Panc1 (cell line): Measurements from ENCODE around the gene KRTAP12-2. TPM values are rescaled to one million over a fixed set of nuclear protein-coding genes. Genes with fewer than 3 reads are reported as not detected.

ENCODE experiments used
- ATAC-seq: fragments of 200-7000 bp; cut with Tn5 transposase; 2 replicates; pipeline ENCODE4 v1.9.1; 2020; ENCODE audit warnings: mild to moderate bottlenecking, moderate library complexity
- BruUV-seq: library from RNA; stranded (reverse); fragments of 400-500 nt; replicated peaks from 2 replicates; lab custom pipeline; 2021; lab: Mats Ljungman, UMichigan
- CTCF ChIA-PET: fragments of 300-600 bp; sonication (Branson Sonifier 250); formaldehyde crosslinking; loops from one replicate; lab custom pipeline; 2022; ENCODE audit warnings: antibody characterized with exemption; lab: Charles Lee
- POLR2A ChIA-PET: fragments of 300-600 bp; sonication (Branson Sonifier 250); formaldehyde crosslinking; loops from one replicate; lab custom pipeline; 2022; ENCODE audit warnings: antibody characterized with exemption; lab: Charles Lee
- DNase-seq: peaks from one replicate; pipeline ENCODE4 v3.0.0-alpha.2; 2010; ENCODE audit warnings: low read depth, low spot score
- H3K27ac ChIP-seq: 2 replicates; pipeline ENCODE4 v1.5.1; 2011; ENCODE audit warnings: mild to moderate bottlenecking, low read length, inconsistent platforms
- H3K27me3 ChIP-seq: fragments of 200-500 bp; sonication (Bioruptor generic); 2 replicates; pipeline ENCODE4 v1.6.0; 2014; ENCODE audit warnings: low read length, inconsistent platforms; ENCODE audit not compliant: control insufficient read depth, insufficient read depth
- H3K36me3 ChIP-seq: fragments of 200-500 bp; sonication (Bioruptor generic); 2 replicates; pipeline ENCODE4 v1.5.1; 2014; ENCODE audit warnings: inconsistent platforms, mild to moderate bottlenecking, low read length, moderate library complexity; ENCODE audit not compliant: control insufficient read depth, insufficient read depth
- H3K4me1 ChIP-seq: 2 replicates; pipeline ENCODE4 v1.5.1; 2011; ENCODE audit warnings: inconsistent platforms, mild to moderate bottlenecking, low read length, moderate library complexity; ENCODE audit not compliant: control insufficient read depth, insufficient read depth
- H3K4me3 ChIP-seq, 2 experiments: 2 replicates each; pipeline ENCODE4 v1.5.1; 2011 to 2012; ENCODE audit warnings: low read depth in 2 of 2, low read length in 2 of 2, mild to moderate bottlenecking in 2 of 2, inconsistent platforms in 1 of 2, moderate library complexity in 1 of 2
- H3K9me3 ChIP-seq: fragments of 200-500 bp; sonication (Bioruptor generic); 2 replicates; pipeline ENCODE4 v1.5.1; 2014; ENCODE audit warnings: low read depth, mild to moderate bottlenecking, inconsistent platforms, low read length, moderate library complexity; ENCODE audit not compliant: control insufficient read depth, insufficient read depth
- CTCF ChIP-seq: fragments of 450-650 bp; IDR thresholded peaks from 2 replicates; pipeline ENCODE4 v1.5.1; 2017; ENCODE audit warnings: mild to moderate bottlenecking
- POLR2AphosphoS5 ChIP-seq: IDR thresholded peaks from 2 replicates; pipeline ENCODE4 v1.6.1; 2012; ENCODE audit warnings: mild to moderate bottlenecking, low read depth, low read length, moderate library complexity
- REST ChIP-seq, 2 experiments: IDR thresholded peaks; 2 replicates each; pipeline ENCODE4 v1.6.1; 2011 to 2012; ENCODE audit warnings: low read depth in 2 of 2, control low read depth in 1 of 2, low read length in 1 of 2, mild to moderate bottlenecking in 1 of 2, moderate library complexity in 1 of 2; ENCODE audit not compliant: insufficient read depth in 1 of 2
- SIN3A ChIP-seq: IDR thresholded peaks from 2 replicates; pipeline ENCODE4 v1.6.1; 2012; ENCODE audit warnings: low read depth, mild to moderate bottlenecking, low read length, moderate library complexity, borderline replicate concordance; ENCODE audit not compliant: insufficient read depth
- TCF7L2 ChIP-seq: IDR thresholded peaks from 2 replicates; pipeline ENCODE4 v1.6.1; 2011; ENCODE audit warnings: mild to moderate bottlenecking, low read depth, low read length, inconsistent platforms
- in situ Hi-C: cut with HindIII; loops from 2 replicates; pipeline ENCODE4 v1.10.0; 2016; ENCODE audit warnings: low sequenced_read_pairs, low pct_unique_long_range_greater_than_20kb
- intact Hi-C: fragments of 100-400 bp; cut with micrococcal nuclease; formaldehyde crosslinking; loops from one replicate; pipeline ENCODE4 v1.10.0; 2022; ENCODE audit not compliant: unreplicated experiment
- total RNA-seq: library from RNA; stranded (reverse); gene quantifications from one replicate; pipeline ENCODE4 v1.2.1, GENCODE V29; 2021; ENCODE audit not compliant: unreplicated experiment

Gene KRTAP12-2
- total RNA-seq, 1 experiment from 2014 or later: not detected

- Histone ChIP-seq H3K36me3 (no peaks in the 10 kb centered on the region), H3K4me3 (no peak within 1 kb of the TSS), H3K9me3 (no peaks in the 10 kb centered on the region), H3K27me3 (no peaks in the 10 kb centered on the region), H3K27ac (no peak within 1 kb of the TSS), H3K4me1 (no peaks in the 10 kb centered on the region)
- no peak for TF ChIP-seq CTCF
- TF ChIP-seq SIN3A: no peak
- no peak for TF ChIP-seq REST (IDR thresholded peaks at IDR 0.05; ENCODE audit: insufficient read depth in 1 of 2, low read depth in 2 of 2, low read length in 1 of 2)
- TF ChIP-seq TCF7L2: no peak
- TF ChIP-seq POLR2AphosphoS5: no peak
- no TSS peak for BruUV-seq
- CTCF ChIA-PET: no interaction called here
- in situ Hi-C loops (no loop called here), intact Hi-C loops (no loop called here)
- DNase-seq (no peak), ATAC-seq (peak; percentile 60)
- POLR2A ChIA-PET: no interaction called here
Measured at GRCh38 chr21:44637018-44637850, 29.5 kb downstream of the KRTAP12-2 start, which contains the start of gene KRTAP10-10. Gene KRTAP10-10, plus strand, starts transcription at chr21:44637356. Its CDS starts 62 bp downstream, at chr21:44637418.

GRCh38 chr21:44636209-44637017, 30.3 kb downstream of the KRTAP12-2 start:
- Histone ChIP-seq H3K4me3 (no peak overlapping the region), H3K27me3 (no peaks in the 10 kb centered on the region), H3K4me1 (no peaks in the 10 kb centered on the region), H3K27ac (no peak overlapping the region), H3K36me3 (no peaks in the 10 kb centered on the region), H3K9me3 (no peaks in the 10 kb centered on the region; the same call in 1 of the 2 replicates)
- DNase-seq: no peak
- POLR2A ChIA-PET: no interaction called here
- ATAC-seq: no peak; the same call in 1 of the 2 replicates
- in situ Hi-C loops (no loop called here), intact Hi-C loops (no loop called here)
- TF ChIP-seq REST (IDR thresholded peaks at IDR 0.05; ENCODE audit: insufficient read depth in 1 of 2, low read depth in 2 of 2, low read length in 1 of 2) (no peak), TCF7L2 (no peak), CTCF (no peak), SIN3A (no peak), POLR2AphosphoS5 (no peak)
- CTCF ChIA-PET: no interaction called here
- BruUV-seq: no TSS peak
